IMR-90 (cell line): ENCODE measurements around the gene INTU. TPM values are rescaled to one million over a fixed set of nuclear protein-coding genes. Genes with fewer than 3 reads are reported as not detected.

Experiments
- ATAC-seq: fragments of 200-7000 bp; cut with Tn5 transposase; 2 replicates; pipeline ENCODE4 v1.9.1; 2020; ENCODE audit warnings: low read depth, mild to moderate bottlenecking, moderate library complexity
- BruUV-seq: library from RNA; stranded (reverse); fragments of 400-500 nt; replicated peaks from 2 replicates; lab custom pipeline; 2021; lab: Mats Ljungman, UMichigan
- CTCF ChIA-PET: fragments of 300-600 bp; formaldehyde crosslinking; extraction: SDS; loops from one replicate; lab custom pipeline; 2021; ENCODE audit warnings: antibody characterized with exemption; lab: Yijun Ruan, JAX
- POLR2A ChIA-PET: fragments of 300-600 bp; sonication (Branson Sonifier 250); formaldehyde crosslinking; loops from one replicate; lab custom pipeline; 2022; ENCODE audit warnings: antibody characterized with exemption; ENCODE audit not compliant: unreplicated experiment; lab: Charles Lee
- DNase-seq: peaks from one replicate; pipeline ENCODE4 v3.0.0; 2013
- H2AFZ ChIP-seq: replicated peaks from 2 replicates; pipeline ENCODE3; 2013; ENCODE audit warnings: low read length, mild to moderate bottlenecking; ENCODE audit not compliant: poor library complexity
- H2AK5ac ChIP-seq: 2 replicates; pipeline ENCODE4 v1.6.1; 2013; ENCODE audit warnings: low read depth, low read length, inconsistent platforms
- H2AK9ac ChIP-seq: replicated peaks from 2 replicates; pipeline ENCODE3; 2013; ENCODE audit warnings: mild to moderate bottlenecking, low read depth, low read length, moderate library complexity; ENCODE audit not compliant: poor library complexity
- H2BK120ac ChIP-seq: 2 replicates; pipeline ENCODE4 v1.6.1; 2013; ENCODE audit warnings: low read depth, low read length, inconsistent platforms
- H2BK15ac ChIP-seq: 3 replicates; pipeline ENCODE4 v1.6.1; 2013; ENCODE audit warnings: low read depth, low read length, inconsistent platforms
- H2BK20ac ChIP-seq: 2 replicates; pipeline ENCODE4 v1.6.1; 2013; ENCODE audit warnings: low read depth, mild to moderate bottlenecking, inconsistent platforms, low read length, moderate library complexity
- H2BK5ac ChIP-seq: 2 replicates; pipeline ENCODE4 v1.6.1; 2013; ENCODE audit warnings: mild to moderate bottlenecking, low read depth, low read length, inconsistent platforms; ENCODE audit not compliant: poor library complexity, severe bottlenecking
- H3K14ac ChIP-seq: replicated peaks from 2 replicates; pipeline ENCODE4 v1.6.1; 2013; ENCODE audit warnings: low read depth, low read length, inconsistent platforms
- H3K18ac ChIP-seq: 2 replicates; pipeline ENCODE4 v1.6.1; 2013; ENCODE audit warnings: low read depth, low read length, control low read depth
- H3K23ac ChIP-seq: 2 replicates; pipeline ENCODE4 v1.6.1; 2013; ENCODE audit warnings: low read depth, low read length, inconsistent platforms
- H3K27ac ChIP-seq: 2 replicates; pipeline ENCODE4 v1.5.1; 2013; ENCODE audit warnings: mild to moderate bottlenecking, control low read depth, low read length; ENCODE audit not compliant: insufficient read depth
- H3K27me3 ChIP-seq: 2 replicates; pipeline ENCODE4 v1.6.1; 2013; ENCODE audit warnings: low read length; ENCODE audit not compliant: control insufficient read depth, insufficient read depth
- H3K36me3 ChIP-seq: 2 replicates; pipeline ENCODE4 v1.6.1; 2013; ENCODE audit warnings: low read length, mixed read lengths; ENCODE audit not compliant: control insufficient read depth, insufficient read depth
- H3K4ac ChIP-seq: 2 replicates; pipeline ENCODE4 v1.6.1; 2013; ENCODE audit warnings: low read depth, low read length, inconsistent platforms
- H3K4me1 ChIP-seq: 2 replicates; pipeline ENCODE4 v1.6.1; 2013; ENCODE audit warnings: low read length, mixed read lengths; ENCODE audit not compliant: control insufficient read depth, insufficient read depth
- H3K4me2 ChIP-seq: 2 replicates; pipeline ENCODE4 v1.6.1; 2013; ENCODE audit warnings: low read depth, mild to moderate bottlenecking, control low read depth, low read length, moderate library complexity
- H3K4me3 ChIP-seq: 2 replicates; pipeline ENCODE4 v1.5.1; 2013; ENCODE audit warnings: low read depth, mild to moderate bottlenecking, control low read depth, low read length, moderate library complexity; ENCODE audit not compliant: insufficient read depth
- H3K56ac ChIP-seq: 2 replicates; pipeline ENCODE4 v1.6.1; 2013; ENCODE audit warnings: low read length, inconsistent platforms; ENCODE audit not compliant: insufficient read depth; ENCODE audit errors: extremely low read depth
- H3K79me1 ChIP-seq, 2 experiments: 2 replicates each; pipeline ENCODE4 v1.6.1; 2013; ENCODE audit warnings: low read length in 2 of 2, inconsistent platforms in 1 of 2, low read depth in 1 of 2
- H3K9ac ChIP-seq: 2 replicates; pipeline ENCODE4 v1.6.1; 2013; ENCODE audit warnings: low read depth, low read length, control low read depth
- H3K9me1 ChIP-seq: 2 replicates; pipeline ENCODE4 v1.6.1; 2013; ENCODE audit warnings: low read length, inconsistent platforms; ENCODE audit not compliant: insufficient read depth
- H3K9me3 ChIP-seq: 2 replicates; pipeline ENCODE4 v1.6.1; 2013; ENCODE audit warnings: low read length; ENCODE audit not compliant: control insufficient read depth, insufficient read depth
- H4K20me1 ChIP-seq: 2 replicates; pipeline ENCODE4 v1.6.1; 2013; ENCODE audit warnings: low read length, inconsistent platforms; ENCODE audit not compliant: insufficient read depth
- H4K5ac ChIP-seq: 2 replicates; pipeline ENCODE4 v1.6.1; 2013; ENCODE audit warnings: mild to moderate bottlenecking, low read depth, low read length, control low read depth
- H4K8ac ChIP-seq, 2 experiments: 2 replicates each; pipeline ENCODE4 v1.6.1; 2013; ENCODE audit warnings: low read depth in 2 of 2, low read length in 2 of 2, control low read depth in 1 of 2, inconsistent platforms in 1 of 2
- H4K91ac ChIP-seq: 2 replicates; pipeline ENCODE4 v1.6.1; 2013; ENCODE audit warnings: low read depth, low read length, inconsistent platforms; ENCODE audit not compliant: insufficient read depth
- CEBPB ChIP-seq: IDR thresholded peaks from 2 replicates; pipeline ENCODE4 v1.6.1; 2012; ENCODE audit warnings: low read depth, low read length, improper control_type of control experiment
- CHD1 ChIP-seq: IDR thresholded peaks from 2 replicates; pipeline ENCODE4 v1.6.1; 2012; ENCODE audit warnings: low read depth, low read length, improper control_type of control experiment
- FOS ChIP-seq: fragments of 150-350 bp; IDR thresholded peaks from 2 replicates; pipeline ENCODE4 v1.6.1; 2016; ENCODE audit warnings: low read depth, low read length
- MAZ ChIP-seq: IDR thresholded peaks from 2 replicates; pipeline ENCODE4 v1.6.1; 2012; ENCODE audit warnings: low read depth, mild to moderate bottlenecking, low read length, improper control_type of control experiment, moderate library complexity, borderline replicate concordance
- RFX5 ChIP-seq: IDR thresholded peaks from 2 replicates; pipeline ENCODE4 v1.8.0; 2012; ENCODE audit warnings: low read depth, mild to moderate bottlenecking, low read length, moderate library complexity
- SMC3 ChIP-seq: fragments of 150-350 bp; IDR thresholded peaks from 2 replicates; pipeline ENCODE4 v1.6.1; 2016; ENCODE audit warnings: low read depth, mild to moderate bottlenecking, antibody characterized with exemption, low read length, moderate library complexity
- USF2 ChIP-seq: fragments of 150-350 bp; IDR thresholded peaks from 2 replicates; pipeline ENCODE4 v1.6.1; 2017; ENCODE audit warnings: mild to moderate bottlenecking, antibody characterized with exemption, low read length, low read depth
- WGBS, 2 experiments: methylation state at CpG; one replicate each; pipeline versions ENCODE4 v1.1.5 to v1.1.7; 2013; ENCODE audit warnings: missing lambda C conversion rate in 2 of 2; ENCODE audit not compliant: insufficient read length in 1 of 2; ENCODE audit errors: extremely low coverage in 2 of 2; 5-methylcytosine and 5-hydroxymethylcytosine counted together
- dilution Hi-C: fragments of 300-500 bp; cut with HindIII; formaldehyde crosslinking; loops from one replicate; pipeline ENCODE4 v1.14.3; 2018; ENCODE audit warnings: low sequenced_read_pairs; ENCODE audit not compliant: unreplicated experiment
- in situ Hi-C: fragments of 300-500 bp; cut with MboI; formaldehyde crosslinking; loops from 3 replicates; pipeline ENCODE4 v1.14.3; 2019; ENCODE audit warnings: low sequenced_read_pairs, inconsistent platforms, mixed read lengths
- intact Hi-C: fragments of 100-400 bp; cut with micrococcal nuclease; formaldehyde crosslinking; loops from 2 replicates; pipeline ENCODE4 v1.10.0; 2022
- polyA plus RNA-seq, 3 experiments: library from polyadenylated mRNA; depleted of rRNA; stranded (reverse); fragments of >200 nt; gene quantifications; 2 replicates each; pipeline ENCODE4 v1.2.3, GENCODE V29; 2012; ENCODE audit warnings: low replicate concordance in 1 of 3
- total RNA-seq: library from RNA; depleted of rRNA; stranded (reverse); fragments of >200 nt; gene quantifications from 2 replicates; pipeline ENCODE4 v1.2.3, GENCODE V29; 2012
- TF ChIP-seq, protein P1 (sequence below): conservative IDR thresholded peaks from 2 replicates; pipeline ENCODE4 v1.5.1; 2012; ENCODE audit warnings: mild to moderate bottlenecking, low read depth, low read length, improper control_type of control experiment

INTU gene
- total and polyA plus RNA-seq, 2 of the 4 experiments (the other 2 are of a cell fraction): 6.5 to 10.8 TPM

DNA sequence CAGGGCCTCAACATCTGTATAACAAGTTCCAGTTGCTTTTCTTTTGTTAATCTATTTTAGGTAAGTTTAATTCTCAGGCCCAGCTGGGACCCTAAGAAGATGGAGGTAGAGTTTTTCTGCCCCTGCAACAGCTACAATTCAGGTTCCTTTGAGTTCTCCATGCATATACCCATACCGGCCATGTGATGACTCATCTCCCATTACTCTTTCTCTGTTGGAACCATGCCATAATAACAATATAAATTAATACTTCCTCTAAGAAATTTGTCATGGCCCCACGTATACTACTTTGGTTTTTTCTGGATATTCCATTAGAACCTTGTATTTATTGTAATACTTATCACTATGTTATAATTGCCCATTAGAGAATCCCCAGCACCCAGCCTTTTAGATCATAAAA, 1.3 kb upstream of the INTU start:
- H3K4me3 ChIP-seq: no peak overlapping the region
- no peak overlapping the region for H2AK5ac ChIP-seq
- peaks cover 2% of the 10 kb centered on the region; the same call in 1 of the 2 replicates for H3K4me1 ChIP-seq
- ATAC-seq: no peak
- BruUV-seq: no TSS peak
- H3K4me2 ChIP-seq: no peak overlapping the region
- H3K36me3 ChIP-seq: no peaks in the 10 kb centered on the region
- no peaks in the 10 kb centered on the region for H4K20me1 ChIP-seq
- no peak overlapping the region for H3K9ac ChIP-seq
- H2AFZ ChIP-seq: no peak overlapping the region
- H2BK15ac ChIP-seq: no peak overlapping the region
- no peak overlapping the region for H4K5ac ChIP-seq
- no peak overlapping the region for H3K56ac ChIP-seq
- no peak overlapping the region for H2BK5ac ChIP-seq
- H3K27me3 ChIP-seq: no peaks in the 10 kb centered on the region
- TF ChIP-seq SMC3: no peak
- TF ChIP-seq FOS: peak; percentile 52; the same call in 1 of the 2 replicates
- TF ChIP-seq MAZ: no peak
- TF ChIP-seq USF2: no peak
- TF ChIP-seq CHD1: no peak
- no peak for TF ChIP-seq CEBPB
- no peak for TF ChIP-seq RFX5
- TF ChIP-seq, protein P1, sequence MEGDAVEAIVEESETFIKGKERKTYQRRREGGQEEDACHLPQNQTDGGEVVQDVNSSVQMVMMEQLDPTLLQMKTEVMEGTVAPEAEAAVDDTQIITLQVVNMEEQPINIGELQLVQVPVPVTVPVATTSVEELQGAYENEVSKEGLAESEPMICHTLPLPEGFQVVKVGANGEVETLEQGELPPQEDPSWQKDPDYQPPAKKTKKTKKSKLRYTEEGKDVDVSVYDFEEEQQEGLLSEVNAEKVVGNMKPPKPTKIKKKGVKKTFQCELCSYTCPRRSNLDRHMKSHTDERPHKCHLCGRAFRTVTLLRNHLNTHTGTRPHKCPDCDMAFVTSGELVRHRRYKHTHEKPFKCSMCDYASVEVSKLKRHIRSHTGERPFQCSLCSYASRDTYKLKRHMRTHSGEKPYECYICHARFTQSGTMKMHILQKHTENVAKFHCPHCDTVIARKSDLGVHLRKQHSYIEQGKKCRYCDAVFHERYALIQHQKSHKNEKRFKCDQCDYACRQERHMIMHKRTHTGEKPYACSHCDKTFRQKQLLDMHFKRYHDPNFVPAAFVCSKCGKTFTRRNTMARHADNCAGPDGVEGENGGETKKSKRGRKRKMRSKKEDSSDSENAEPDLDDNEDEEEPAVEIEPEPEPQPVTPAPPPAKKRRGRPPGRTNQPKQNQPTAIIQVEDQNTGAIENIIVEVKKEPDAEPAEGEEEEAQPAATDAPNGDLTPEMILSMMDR: no peak
- H2BK20ac ChIP-seq: no peak overlapping the region
- H3K14ac ChIP-seq: no peak overlapping the region
- ChIA-PET CTCF (no interaction called here), POLR2A (no interaction called here)
- dilution Hi-C loops (no loop called here), intact Hi-C loops (no loop called here), in situ Hi-C loops (no loop called here)
- H2BK120ac ChIP-seq: no peak overlapping the region
- no peak overlapping the region for H3K18ac ChIP-seq
- DNase-seq: peak; percentile 56
- no peak overlapping the region for H2AK9ac ChIP-seq
- no peak overlapping the region for H3K4ac ChIP-seq
- H3K23ac ChIP-seq: no peak overlapping the region
- H3K9me1 ChIP-seq: no peaks in the 10 kb centered on the region
- H3K27ac ChIP-seq: no peak overlapping the region
- no peak overlapping the region for H4K8ac ChIP-seq
- H3K9me3 ChIP-seq: no peaks in the 10 kb centered on the region
- WGBS, 2 experiments: 0% methylated on average over 1 of the region's 2 CpGs; no CpG with 5 or more reads in 1 of the 2 experiments
- H3K79me1 ChIP-seq: peaks cover 10 to 13% of the 10 kb centered on the region in 2 experiments
- H4K91ac ChIP-seq: no peak overlapping the region
